Activated T-cell treated with anti-CD3 and anti-CD28 coated beads for 4 hours (primary cell): Measurements from ENCODE around the gene GLUL.

ENCODE experiments used
- DNase-seq: peaks from one replicate; pipeline ENCODE4 v3.0.0-alpha.2; 2020

GLUL gene

GRCh38 chr1:182391362-182392049, at the start of gene GLUL:
Gene GLUL (minus strand): TSS chr1:182391790. CDS start chr1:182388737, 3,053 bp downstream.
- peak; percentile 49 for DNase-seq

GRCh38 chr1:182438326-182438725, 46.7 kb upstream of the GLUL start:
- no peak for DNase-seq

GRCh38 chr1:182433580-182433979, 42.0 kb upstream of the GLUL start:
- DNase-seq, result no peak

- no peak for DNase-seq
Measured at GRCh38 chr1:182431278-182431677, 39.7 kb upstream of the GLUL start.

GRCh38 chr1:182430263-182431068, 38.9 kb upstream of the GLUL start:
- DNase-seq, result no peak

GRCh38 chr1:182428043-182428442, 36.5 kb upstream of the GLUL start:
- DNase-seq, result no peak

GRCh38 chr1:182426442-182427430, 35.1 kb upstream of the GLUL start:
- DNase-seq, result no peak

GRCh38 chr1:182415789-182416188, 24.2 kb upstream of the GLUL start:
- no peak for DNase-seq

GRCh38 chr1:182413969-182414368, 22.4 kb upstream of the GLUL start:
- no peak for DNase-seq

GRCh38 chr1:182413486-182413885, 21.9 kb upstream of the GLUL start:
- no peak for DNase-seq

- DNase-seq, result no peak
Measured at GRCh38 chr1:182410620-182411273, 19.2 kb upstream of the GLUL start.

- no peak for DNase-seq
Measured at GRCh38 chr1:182410138-182410537, 18.5 kb upstream of the GLUL start.

- no peak for DNase-seq
Measured at GRCh38 chr1:182408435-182409075, 17.0 kb upstream of the GLUL start.

- no peak for DNase-seq
Measured at GRCh38 chr1:182407724-182408123, 16.1 kb upstream of the GLUL start.

GRCh38 chr1:182406012-182406411, 14.4 kb upstream of the GLUL start:
- DNase-seq, result no peak

GRCh38 chr1:182405578-182405977, 14.0 kb upstream of the GLUL start:
- DNase-seq, result no peak

GRCh38 chr1:182404781-182405180, 13.2 kb upstream of the GLUL start:
- DNase-seq, result no peak

GRCh38 chr1:182400567-182400966, 9.0 kb upstream of the GLUL start, which contains the start of gene TEDDM1:
Gene TEDDM1 (minus strand): TSS chr1:182400667. CDS start chr1:182400485, 182 bp downstream.
- no peak for DNase-seq

- DNase-seq, result no peak
Measured at GRCh38 chr1:182397653-182398393, 6.2 kb upstream of the GLUL start.

- no peak for DNase-seq
Measured at GRCh38 chr1:182395906-182396305, 4.3 kb upstream of the GLUL start.
